H1 (cell line): ENCODE results near the gene LYRM7. TPM values are rescaled to one million over a fixed set of nuclear protein-coding genes. Genes with fewer than 3 reads are reported as not detected.

Source experiments
- CHD7 ChIP-seq: fragments of 300-600 bp; sonication (generic); IDR thresholded peaks from 2 replicates; pipeline ENCODE4 v1.7.1; 2012; ENCODE audit warnings: low read length, moderate library complexity, mild to moderate bottlenecking, inconsistent platforms; ENCODE audit not compliant: insufficient replicate concordance
- KDM4A ChIP-seq: IDR thresholded peaks from one replicate; pipeline ENCODE4 v1.7.1; 2012; ENCODE audit warnings: low read depth, mild to moderate bottlenecking, moderate library complexity, low read length, inconsistent platforms; ENCODE audit not compliant: severe bottlenecking
- polyA plus RNA-seq, 7 experiments: library from polyadenylated mRNA; depleted of rRNA in 3 of 7; stranded (reverse) in 5 of 7; unstranded in 2 of 7; fragments of >200 nt in 5 of 7; fragments of 200-250 nt in 2 of 7; gene quantifications; 1 replicate in 5 of 7; 2 replicates in 1 of 7; 4 replicates in 1 of 7; pipeline versions ENCODE4 v1.2.1 to v1.2.3, GENCODE V29; 2011 to 2013; ENCODE audit warnings: missing spikeins in 2 of 7, mixed read lengths in 2 of 7
- total RNA-seq: library from RNA; stranded (reverse); fragmentation: NEBNext Ultra II Directional; extraction: Animal tissue kit (Norgen Biotek cat#: 25700); gene quantifications from 2 replicates; pipeline ENCODE4 v1.2.1, GENCODE V29; 2021

The LYRM7 gene
- total and polyA plus RNA-seq, 2 of the 8 experiments (the other 6 are each of a cell fraction or from before 2014, with no cell fraction given): 1.9 to 12.6 TPM

GRCh38 chr5:131195696-131196095 is 25.0 kb downstream of the LYRM7 start (continued):
- no peak for TF ChIP-seq CHD7
- no peak for TF ChIP-seq KDM4A
